HG02678 (cell line): Measurements from ENCODE around the gene RHOF.
"Not testable (repeated sequence)": the region's sequence is repeated elsewhere in the genome, so short reads cannot be mapped to it uniquely, and the experiment has no call there.

Source experiments
- ATAC-seq: cut with Tn5 transposase; IDR thresholded peaks from one replicate; pipeline ENCODE4 v1.9.1; 2021; ENCODE audit warnings: mild to moderate bottlenecking, moderate library complexity; ENCODE audit not compliant: unreplicated experiment

Gene RHOF

GRCh38 chr12:121776190-121777098, 17.0 kb downstream of the RHOF start:
- ATAC-seq, result no peak

GRCh38 chr12:121775501-121775900, 18.0 kb downstream of the RHOF start:
- no peak for ATAC-seq

GRCh38 chr12:121774968-121775474, 18.5 kb downstream of the RHOF start:
- ATAC-seq, result no peak

GRCh38 chr12:121773011-121773777, 20.3 kb downstream of the RHOF start:
- ATAC-seq, result peak; percentile 84

DNA sequence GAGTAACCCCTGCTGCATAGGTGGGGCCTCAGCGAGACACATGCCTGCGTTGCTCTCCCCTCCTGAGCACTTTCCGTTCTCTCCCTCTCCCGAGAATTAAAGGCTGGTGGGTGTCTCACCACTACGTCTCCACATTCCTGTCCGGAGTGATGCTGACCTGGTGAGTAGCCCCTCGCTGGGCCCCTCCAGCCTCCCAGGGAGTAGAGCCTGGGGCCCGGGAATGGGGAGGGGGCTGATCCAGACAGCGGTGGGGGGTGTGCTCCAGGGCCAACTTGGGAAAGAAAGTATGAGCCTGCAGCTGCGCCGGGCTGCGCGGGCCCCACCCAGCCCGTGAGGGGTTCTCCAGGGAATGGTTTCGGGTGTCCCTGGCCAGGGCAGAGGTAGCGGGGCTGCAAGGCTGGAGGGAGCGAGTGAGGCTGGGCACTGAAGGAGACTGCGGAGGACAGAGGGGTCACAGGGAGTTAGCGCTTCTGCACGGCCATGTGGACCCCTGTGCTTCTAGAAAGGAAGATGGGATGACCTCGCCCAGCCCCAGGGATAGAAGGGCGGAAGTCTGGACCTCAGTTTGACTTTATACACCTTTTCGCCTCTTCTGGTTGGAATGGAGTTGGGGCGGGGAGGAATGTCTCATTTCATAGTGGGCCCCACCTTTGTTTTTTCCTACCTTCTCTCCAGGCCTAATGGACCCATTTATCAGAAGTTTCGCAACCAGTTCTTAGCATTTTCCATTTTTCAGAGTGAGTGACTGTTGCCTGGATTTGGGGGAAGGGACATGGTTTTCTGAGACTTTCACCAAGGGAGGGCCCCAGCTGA, 22.5 kb downstream of the RHOF start:
- no peak for ATAC-seq

GRCh38 chr12:121770388-121770787, 23.1 kb downstream of the RHOF start:
- no peak for ATAC-seq

GRCh38 chr12:121769831-121770301, 23.6 kb downstream of the RHOF start:
- ATAC-seq, result no peak

GRCh38 chr12:121769297-121769830, 24.1 kb downstream of the RHOF start:
- no peak for ATAC-seq

- ATAC-seq, result no peak
These were observed 25.9 kb downstream of the RHOF start for GRCh38 chr12:121767525-121768016.

- no peak for ATAC-seq
These were observed 27.0 kb downstream of the RHOF start for GRCh38 chr12:121766290-121767039.

GRCh38 chr12:121765573-121765972, 27.9 kb downstream of the RHOF start:
- no peak for ATAC-seq

GRCh38 chr12:121764808-121765207, 28.7 kb downstream of the RHOF start:
- no peak for ATAC-seq

- no peak for ATAC-seq
These were observed 31.2 kb downstream of the RHOF start for GRCh38 chr12:121762269-121762668.

GRCh38 chr12:121758536-121758935, 35.0 kb downstream of the RHOF start:
- ATAC-seq, result not testable (repeated sequence)

- ATAC-seq, result no peak
These were observed 37.9 kb downstream of the RHOF start for GRCh38 chr12:121755591-121755990.

DNA sequence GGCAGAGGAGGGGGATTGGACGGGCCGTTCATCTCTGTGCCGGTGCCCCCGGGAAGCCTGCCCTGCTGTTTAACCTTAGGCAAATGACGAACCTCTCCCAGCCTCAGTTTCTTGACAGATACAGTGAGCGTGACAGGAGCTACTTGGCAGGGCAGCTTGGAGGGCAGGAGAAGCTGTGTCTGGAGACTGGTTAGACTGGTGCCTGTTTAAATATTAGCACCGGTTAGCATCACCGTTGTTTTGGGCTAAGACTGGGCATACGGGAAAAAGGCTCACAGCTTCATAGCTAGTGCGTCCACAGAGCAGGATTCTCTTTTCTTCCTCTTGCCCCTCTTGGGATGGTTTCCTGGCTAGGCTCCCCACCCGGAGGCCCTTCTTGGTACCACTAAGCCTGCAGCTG, 38.7 kb downstream of the RHOF start:
- ATAC-seq, result no peak

DNA sequence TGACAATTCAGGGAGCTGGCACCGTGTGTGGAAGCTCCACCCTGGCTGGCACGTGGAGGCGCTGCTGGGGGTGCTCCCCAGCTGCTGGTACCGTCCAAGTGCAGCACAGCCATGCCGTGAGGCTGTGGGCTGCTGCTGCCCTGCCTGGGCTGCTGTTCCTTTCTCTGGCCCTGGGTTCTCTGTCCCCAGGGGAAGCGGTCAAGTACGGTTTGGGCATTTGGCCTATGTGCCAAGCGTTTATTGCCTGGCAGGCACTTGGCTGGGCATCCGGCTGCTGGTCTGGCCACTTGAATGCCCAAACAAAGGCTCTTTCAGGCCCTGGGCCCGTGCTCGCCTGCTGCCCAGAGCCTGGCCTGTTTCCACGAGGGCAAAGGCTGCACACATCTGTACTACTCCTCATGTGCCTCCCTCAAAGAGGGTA, 39.6 kb downstream of the RHOF start:
- no peak for ATAC-seq

GRCh38 chr12:121751749-121752351, 41.6 kb downstream of the RHOF start:
- no peak for ATAC-seq

- no peak for ATAC-seq
These were observed 42.5 kb downstream of the RHOF start for GRCh38 chr12:121751034-121751433.
